ENCODE results near the gene ADK.

Gene ADK

DNA sequence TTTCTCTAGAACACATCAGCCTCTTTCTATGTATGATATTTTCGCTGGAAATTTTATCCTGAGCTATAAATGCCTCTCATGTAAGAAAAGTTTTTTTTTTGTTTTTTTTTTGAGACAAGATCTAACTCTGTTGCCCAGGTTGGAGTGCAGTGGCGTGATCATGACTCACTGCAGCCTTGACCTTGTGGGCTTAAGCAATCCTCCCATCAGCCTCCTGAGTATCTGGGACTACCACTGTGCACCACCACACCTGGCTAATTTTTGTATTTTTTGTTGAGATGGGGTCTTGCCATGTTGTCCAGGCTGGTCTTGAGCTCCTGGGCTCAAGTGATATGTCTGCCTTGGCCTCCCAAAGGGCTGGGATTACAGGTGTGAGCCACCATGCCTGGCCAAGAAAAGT, 80.4 kb downstream of the ADK start:
- in situ Hi-C loops (cut with MboI; ENCODE audit: low sequenced_read_pairs): no loop called here

DNA sequence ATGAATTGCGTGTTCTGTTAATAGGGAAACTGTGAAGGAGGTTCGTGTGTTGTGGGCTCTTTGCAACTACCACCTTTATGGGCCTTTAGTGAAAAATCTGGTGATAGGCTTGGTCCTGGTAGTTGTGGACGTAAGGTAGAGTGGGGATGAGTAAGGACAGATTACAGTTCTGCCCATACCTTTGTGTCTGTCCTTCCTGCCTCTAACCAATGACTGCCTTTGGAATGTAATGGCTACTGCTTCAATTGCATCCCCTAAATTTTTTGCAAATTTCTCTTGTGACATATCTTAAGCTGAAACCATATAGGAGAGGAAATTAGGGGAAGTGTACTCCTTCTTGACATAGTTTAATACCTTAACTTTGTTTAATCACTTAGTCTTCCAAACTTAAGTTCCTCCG, 82.3 kb downstream of the ADK start:
- in situ Hi-C loops (cut with MboI; ENCODE audit: low sequenced_read_pairs): no loop called here

DNA sequence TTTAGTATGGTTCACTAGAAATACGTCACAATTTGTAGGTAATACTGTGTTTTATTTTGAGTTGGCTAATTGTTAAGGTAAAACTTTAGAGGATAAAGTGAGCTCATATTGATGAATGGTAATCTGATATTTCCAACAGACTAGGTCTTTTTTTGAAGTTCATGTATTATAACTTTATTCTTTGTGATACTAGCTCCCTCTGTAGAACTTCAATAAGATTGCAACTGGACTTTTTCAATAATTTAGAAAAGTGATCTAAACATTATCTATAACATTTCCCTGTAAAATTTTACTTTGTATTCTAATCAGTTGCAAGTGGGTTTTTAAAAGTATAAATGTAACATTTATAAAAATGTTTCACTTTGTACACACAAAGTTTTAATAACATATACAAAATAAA, 83.5 kb downstream of the ADK start:
- in situ Hi-C loops (cut with MboI; ENCODE audit: low sequenced_read_pairs): no loop called here

DNA sequence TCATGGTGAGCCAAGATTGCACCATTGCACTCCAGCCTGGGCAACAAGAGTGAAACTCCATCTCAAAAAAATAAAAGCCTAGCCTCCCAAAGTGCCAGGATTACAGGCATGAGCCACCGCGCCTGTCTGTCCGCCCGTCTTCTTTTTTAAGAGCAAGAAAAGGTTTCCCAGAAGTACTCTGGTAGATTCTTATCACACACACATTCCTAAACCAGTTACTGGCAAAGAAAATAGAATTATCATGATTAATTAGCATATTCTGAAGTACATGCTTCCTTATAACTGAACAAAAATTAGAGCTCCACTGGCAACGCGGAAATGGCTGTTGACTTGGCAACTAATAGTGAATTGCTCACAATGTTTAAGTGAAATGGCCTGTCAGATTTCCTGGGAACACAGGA, 87.0 kb downstream of the ADK start:
- in situ Hi-C loops (cut with MboI; ENCODE audit: low sequenced_read_pairs): no loop called here

DNA sequence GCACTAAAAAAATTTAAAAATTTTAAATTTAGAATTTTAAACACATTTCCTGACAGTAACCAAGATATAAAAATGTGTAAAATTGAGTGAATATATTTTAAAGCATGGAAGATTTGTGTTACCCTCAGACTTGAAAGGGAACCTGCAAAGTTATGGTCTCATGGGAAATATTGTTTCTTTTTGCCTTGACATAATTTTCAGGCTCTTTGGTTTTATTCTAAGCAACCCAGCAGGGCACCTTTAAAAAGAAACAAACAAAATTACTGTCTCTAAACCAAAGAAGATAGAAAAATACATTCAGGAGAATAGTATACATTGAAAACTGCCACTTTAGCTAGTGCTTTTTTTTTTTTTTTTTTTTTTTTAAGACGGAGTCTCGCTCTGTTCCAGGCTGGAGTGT, 87.5 kb downstream of the ADK start:
- in situ Hi-C loops (cut with MboI; ENCODE audit: low sequenced_read_pairs): no loop called here

DNA sequence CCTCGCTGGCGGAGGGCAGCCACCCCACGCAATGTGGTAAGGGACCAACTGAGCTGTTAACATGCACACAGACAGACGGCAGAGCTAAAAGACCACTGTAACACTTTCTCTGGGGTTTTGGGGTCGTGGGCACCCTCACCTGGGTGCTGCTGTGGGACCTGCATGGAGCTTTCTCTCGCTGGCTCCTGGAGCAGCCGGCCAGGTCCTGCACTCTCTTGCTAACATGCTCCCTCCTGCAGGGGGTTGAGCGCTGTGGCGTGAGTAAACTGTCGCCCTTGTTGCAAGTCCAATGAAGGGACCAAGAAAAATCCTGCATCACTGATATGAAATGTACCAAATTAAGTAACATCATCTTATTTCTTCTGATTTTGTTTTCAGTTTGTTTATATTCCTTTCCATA, 92.0 kb downstream of the ADK start:
- in situ Hi-C loops (cut with MboI; ENCODE audit: low sequenced_read_pairs): no loop called here

DNA sequence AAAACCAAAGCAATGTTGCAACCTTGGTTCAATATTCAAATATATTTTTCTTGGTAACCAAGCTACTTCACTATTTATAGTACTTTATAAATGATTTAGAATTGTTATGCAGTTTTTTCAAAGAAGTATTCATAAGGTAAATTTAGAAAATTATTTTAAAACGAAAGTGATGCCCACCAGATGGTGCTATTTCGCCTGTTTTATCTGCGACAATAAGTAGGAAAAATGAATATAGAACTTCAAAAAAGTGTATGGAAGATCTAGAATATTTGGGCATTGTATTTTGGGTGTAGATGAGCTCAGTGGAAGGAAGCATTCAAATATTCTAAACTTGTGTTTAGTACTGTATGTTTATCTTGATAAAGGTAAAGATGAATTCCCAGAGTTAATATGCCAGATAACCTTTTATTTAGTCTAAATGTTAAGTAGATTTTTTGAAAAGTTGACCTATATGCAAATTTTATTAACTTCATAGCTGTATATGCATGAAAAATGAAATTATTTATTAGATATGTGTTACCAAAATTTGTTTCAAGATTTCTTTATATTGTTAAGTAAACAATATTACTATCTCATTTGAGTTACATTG, 93.2 kb downstream of the ADK start:
- in situ Hi-C loops (cut with MboI; ENCODE audit: low sequenced_read_pairs): no loop called here

DNA sequence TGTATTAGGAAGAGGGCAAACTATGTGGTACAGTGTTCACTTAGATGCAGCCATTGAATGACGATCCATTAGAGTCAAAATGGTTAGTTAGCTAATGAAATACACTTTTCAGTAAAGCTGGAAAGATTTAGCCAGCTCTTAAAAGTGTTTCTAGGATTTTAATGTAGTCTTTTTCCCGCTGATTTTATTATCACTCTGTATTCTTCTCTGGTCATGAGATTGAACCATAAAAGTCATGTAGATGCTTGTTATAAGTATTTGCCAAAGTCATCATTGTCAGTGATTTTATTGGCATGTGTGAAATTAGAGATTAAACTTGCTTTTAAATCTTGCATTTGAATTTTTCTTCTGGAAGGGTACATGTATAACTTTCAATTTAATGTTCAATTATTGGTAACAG, 93.8 kb downstream of the ADK start:
- in situ Hi-C loops (cut with MboI; ENCODE audit: low sequenced_read_pairs): no loop called here

DNA sequence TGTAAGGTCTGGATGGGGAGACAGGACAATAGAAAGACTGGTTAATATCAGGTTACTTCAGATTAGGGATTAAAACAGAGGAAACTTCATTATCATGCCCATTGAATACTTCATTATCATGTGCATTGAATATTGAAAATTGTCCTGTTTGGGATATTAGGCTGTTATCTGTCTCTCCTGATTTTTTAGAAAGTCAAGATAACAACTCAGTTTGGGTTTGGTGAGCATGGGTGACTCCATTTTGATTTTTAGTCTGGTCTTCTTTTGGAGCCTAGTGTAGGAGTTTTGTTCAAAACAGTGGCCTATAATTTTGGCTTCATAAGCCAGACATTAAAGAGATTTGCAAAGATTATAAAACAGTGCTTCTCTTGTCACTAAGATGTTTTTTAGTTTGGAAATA, 95.5 kb downstream of the ADK start:
- in situ Hi-C loops (cut with MboI; ENCODE audit: low sequenced_read_pairs): no loop called here

DNA sequence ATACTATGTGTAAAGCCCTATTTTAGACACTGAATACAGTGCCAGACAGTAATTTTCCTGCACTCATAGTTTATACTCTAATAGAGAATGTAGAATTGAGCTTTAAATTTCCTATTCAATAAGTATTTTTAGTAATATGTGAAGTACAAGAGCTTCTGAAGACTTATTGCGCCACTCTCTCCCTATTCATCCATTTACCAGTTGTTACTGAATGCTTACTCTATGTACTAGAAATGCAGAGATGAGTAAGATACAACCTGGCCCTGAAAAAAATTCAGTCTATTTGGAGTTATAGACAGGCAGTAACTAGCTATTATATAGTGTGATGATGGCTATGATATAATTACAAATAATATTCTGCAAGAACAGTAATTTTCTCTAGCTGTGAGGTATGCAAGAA, 98.8 kb downstream of the ADK start:
- in situ Hi-C loops (cut with MboI; ENCODE audit: low sequenced_read_pairs): no loop called here

DNA sequence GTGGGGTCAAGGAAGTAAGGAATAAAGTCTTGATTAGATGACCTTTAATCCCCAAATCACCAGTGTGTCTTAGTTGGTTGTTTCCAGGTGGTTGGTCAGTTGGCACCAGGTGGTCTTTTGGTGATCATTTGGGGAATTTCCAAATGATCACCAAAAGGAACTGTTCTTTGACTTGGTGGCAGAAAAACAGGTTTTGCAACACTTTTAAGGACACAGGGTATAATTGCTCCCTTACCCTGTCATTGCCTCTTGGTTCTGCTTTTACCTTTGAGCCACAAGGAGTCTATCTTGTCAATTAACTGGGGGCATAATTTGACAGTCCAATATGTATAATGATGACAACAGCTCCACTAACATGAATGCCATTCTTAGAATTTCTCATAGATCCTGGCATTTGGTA, 104.2 kb downstream of the ADK start:
- in situ Hi-C loops (cut with MboI; ENCODE audit: low sequenced_read_pairs): no loop called here

DNA sequence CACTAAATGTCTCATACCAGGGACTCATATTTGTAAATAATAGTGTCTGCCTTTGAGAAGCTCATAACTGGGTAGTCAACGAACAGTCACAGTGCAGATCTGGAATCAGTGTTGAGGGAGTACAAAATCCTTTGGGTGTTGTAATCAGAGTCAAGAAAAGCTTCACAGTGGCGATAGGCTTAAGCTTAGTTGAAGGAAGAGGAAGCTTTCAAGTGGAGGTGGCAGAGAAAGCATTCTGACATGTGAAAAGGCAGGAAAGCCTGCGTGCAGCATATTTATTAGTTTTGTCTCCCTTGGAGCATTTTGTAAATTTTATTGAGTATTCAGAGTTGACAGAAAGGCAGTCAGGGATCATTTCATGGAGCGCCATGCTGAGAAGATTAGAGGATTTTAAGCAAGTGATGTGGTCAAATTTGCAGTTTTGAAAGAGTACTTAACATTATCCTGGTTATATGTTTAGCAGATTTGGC, 104.9 kb downstream of the ADK start:
- in situ Hi-C loops (cut with MboI; ENCODE audit: low sequenced_read_pairs): no loop called here

DNA sequence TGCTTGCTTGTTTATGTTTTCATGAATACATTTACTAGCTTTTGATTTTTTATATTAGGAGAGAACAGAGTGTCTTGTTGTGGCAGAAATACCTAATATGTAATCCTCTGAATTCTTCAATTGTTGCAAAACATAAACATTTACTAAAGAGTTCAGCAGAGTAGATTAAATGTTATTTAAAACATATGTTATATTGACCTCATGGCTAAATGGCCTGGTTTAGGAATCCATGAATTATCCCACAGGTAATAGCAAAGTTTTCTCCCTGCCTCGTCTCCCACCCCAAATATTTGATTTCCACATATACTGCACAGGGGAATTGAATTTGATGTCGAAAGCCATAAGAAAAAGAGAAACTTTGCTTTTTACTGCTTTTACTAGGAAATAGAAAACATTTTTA, 111.8 kb downstream of the ADK start:
- in situ Hi-C loops (cut with MboI; ENCODE audit: low sequenced_read_pairs): no loop called here

DNA sequence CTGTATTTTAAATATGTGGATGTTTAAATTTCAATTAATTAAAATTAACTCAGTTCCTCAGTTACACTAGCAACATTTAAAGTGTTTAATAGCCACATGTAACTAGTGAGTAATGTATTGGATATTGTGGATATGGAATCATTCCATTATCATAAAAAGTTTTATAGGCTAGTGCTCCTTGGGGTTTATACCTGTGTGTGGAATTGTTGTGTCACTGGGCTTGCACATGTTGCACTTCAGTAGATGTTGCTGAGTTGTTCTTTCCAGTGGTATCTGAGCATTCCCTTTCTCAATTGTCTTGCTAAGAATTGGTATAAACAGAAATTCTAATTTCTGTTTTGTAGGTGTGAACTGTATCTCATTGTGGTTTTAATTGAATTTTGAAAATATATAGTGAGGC, 113.0 kb downstream of the ADK start:
- in situ Hi-C loops (cut with MboI; ENCODE audit: low sequenced_read_pairs): no loop called here

DNA sequence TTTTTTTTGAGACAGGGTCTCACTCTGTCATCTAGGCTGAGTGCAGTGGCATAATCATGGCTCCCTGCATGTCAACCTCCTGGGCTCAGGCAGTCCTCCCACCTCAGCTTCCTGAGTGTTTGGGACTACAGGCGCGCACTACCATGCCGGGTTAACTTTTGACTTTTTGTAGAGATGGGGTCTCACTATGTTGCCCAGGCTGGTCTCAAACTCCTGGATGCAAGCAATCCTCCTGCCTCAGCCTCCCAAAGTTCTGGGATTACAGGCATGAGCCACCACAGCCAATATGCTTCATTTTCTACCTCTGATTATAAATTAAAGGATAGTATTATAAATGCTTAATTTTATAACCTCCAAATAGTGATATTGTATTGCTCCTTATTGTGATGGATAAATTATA, 121.3 kb downstream of the ADK start:
- in situ Hi-C loops (cut with MboI; ENCODE audit: low sequenced_read_pairs): no loop called here

DNA sequence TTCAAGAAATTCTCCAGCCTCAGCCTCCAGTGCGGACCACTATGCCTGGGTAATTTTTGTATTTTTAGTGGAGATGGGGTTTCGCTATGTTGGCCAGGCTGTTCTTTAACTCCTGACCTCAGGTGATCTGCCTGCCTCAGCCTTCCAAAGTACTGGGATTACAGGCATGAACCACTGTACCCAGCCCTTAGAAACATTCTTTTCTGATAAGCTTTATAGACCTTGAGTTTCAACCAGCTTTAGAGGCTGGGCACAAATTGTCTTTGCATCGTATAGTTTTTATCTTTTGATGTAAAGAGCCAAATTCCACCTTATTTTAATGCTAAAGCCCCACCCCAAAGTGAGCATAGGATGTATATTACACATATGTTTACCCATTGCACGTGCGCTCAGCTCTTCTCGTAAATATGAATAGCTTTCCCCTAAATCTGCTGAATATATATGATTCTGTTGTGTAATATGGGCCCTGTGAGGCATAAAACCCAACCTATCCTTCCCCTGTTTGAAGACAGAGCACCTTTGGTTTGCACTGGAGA, 124.8 kb downstream of the ADK start:
- in situ Hi-C loops (cut with MboI; ENCODE audit: low sequenced_read_pairs): no loop called here

DNA sequence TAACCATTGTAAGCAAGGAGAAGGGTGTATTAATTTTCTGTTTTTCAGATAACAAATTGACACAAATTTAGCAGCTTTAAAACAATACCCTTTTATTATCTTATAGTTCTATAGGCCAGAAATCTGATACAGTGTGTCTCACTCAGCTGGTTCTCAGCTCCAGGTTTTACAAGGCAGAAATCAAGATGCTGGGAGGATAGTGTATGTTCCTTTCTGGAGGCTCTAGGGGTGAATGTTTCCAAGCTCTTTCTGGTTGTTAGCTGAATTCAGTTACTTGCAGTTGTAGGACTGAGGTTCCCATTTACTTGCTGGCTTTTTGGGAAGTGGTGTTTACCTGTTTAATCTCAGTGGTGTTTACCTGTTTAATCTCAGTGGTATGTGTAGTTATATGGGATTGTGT, 125.4 kb downstream of the ADK start:
- in situ Hi-C loops (cut with MboI; ENCODE audit: low sequenced_read_pairs): no loop called here

DNA sequence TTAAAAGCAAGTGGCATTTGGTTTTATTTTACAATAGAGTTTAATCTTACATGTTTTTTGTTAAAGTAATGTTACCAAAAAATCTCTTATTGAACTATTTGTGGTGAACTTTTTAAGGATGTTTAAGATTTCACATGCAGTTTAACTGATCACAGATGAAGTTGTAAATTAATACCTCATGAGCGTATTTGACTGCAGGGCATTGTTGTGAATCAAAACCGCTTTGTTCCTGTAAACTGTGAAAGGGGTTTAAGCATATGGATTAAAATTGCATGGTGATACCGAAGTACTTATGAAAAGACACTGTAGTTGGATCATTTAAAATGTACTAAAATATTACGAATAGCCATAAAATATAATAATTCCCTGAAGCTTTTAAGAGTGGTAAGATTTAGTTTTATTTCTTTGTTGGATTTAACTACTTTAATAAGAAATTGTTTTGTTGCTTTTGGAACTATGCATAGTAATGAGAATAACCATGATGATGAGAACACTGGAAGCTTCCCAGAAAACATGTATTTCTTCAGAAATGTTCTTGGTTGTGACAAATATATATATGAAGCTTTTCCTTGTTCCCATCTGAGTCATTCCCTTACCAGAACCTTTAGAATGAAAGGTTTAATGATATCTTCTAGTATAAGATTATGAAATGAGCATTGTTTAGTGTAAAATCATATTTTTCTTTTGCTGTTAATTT, 131.3 kb downstream of the ADK start:
- in situ Hi-C loops (cut with MboI; ENCODE audit: low sequenced_read_pairs): no loop called here

DNA sequence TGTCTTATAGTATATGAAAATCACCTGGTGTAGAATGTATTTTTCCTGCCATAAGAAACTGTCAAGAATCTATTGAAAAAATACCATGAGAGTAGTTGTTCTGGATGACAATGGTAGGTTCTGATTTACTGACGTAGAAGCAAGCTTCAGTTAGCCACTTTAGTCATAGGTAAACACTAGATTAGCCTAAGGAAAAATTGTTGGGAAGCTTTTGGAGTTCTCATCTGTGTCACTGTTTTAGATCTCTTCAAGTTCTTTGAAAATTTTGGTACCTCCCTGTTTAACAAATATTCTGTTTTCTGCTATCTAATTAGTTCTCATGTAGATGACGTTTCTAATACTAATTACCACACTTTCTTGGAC, 131.8 kb downstream of the ADK start:
- in situ Hi-C loops (cut with MboI; ENCODE audit: low sequenced_read_pairs): no loop called here

DNA sequence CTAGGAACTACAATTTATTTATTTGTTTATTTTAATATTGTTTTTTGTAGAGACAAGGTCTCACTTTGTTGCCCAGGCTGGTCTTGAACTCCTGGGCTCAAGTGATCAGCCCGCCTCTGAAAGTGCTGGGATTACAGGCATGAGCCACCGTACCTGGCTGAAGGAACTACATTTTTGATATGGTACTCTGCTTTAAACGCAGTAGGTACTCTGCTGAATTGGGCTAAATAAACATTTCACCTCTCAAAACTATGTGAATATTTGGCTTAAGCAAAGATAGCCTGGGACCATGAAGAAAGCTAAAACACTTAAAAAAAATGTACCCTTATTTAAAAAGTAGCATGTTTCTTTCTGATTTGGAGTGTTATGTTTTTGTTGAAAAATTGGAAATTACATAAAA, 138.2 kb downstream of the ADK start:
- in situ Hi-C loops (cut with MboI; ENCODE audit: low sequenced_read_pairs): no loop called here

DNA sequence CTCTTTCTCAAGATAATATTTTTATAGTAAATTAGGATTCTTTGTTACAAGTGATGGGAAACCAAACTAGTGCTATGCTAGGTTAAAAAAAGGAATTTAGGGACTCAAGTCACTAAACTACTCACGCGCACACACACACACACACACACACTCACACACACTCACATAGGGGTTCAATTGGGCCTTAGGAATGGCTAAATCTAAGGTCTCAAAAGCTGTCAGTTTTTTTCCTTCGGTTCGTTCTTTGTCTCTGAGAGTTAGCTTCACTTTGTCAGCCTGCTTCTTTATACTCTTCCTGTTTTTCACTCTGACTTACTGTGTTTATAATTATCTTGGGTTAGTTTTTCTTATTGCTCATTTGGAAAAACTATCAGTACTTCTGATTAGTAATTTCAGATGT, 138.9 kb downstream of the ADK start:
- in situ Hi-C loops (cut with MboI; ENCODE audit: low sequenced_read_pairs): no loop called here

DNA sequence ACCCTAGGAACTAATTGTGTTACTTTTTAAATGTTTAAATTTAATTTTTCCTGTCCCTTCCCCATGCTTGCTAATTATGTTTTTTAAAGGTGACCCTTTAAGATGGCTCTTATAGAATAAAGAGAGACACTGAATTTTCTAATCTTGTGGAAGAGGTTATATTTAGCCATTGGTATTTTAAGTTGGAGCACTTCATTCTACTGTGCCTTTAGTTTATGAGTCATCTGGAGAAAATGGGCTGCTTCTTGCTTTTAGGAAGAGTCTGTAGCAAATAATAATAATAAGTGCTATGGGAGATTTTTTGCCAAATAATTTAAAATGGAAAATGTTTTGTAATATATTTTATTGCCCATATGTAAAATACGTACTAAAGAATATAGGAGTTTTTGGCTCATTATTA, 139.7 kb downstream of the ADK start:
- in situ Hi-C loops (cut with MboI; ENCODE audit: low sequenced_read_pairs): no loop called here

DNA sequence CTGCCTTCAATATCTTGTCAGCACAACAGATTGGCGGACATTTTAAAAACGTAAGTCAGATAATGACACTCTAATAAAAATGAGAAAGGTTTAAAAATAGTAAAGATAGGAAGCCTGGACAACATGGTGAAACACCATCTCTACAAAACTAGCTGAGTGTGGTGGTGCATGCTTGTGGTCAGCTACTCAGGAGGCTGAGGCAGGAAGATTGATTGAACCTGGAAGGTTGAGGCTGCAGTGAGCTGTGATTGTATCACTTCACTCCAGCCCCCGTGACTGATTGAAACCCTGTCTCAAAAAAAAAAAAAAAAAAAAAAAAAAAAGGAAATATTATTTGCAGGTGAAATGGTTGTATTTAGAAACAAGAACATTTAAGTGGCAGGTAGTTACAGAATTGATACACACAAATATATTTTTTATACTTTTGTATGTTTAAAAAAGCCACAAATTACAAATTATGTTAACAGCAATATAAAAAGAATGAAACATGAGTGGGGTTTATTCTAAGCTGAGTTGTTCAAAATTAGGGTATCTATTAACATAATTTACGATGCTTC, 141.9 kb downstream of the ADK start:
- in situ Hi-C loops (cut with MboI; ENCODE audit: low sequenced_read_pairs): no loop called here

All from hTERT RPE-1 (cell line).